DOHH2 (cell line): Measurements from ENCODE around the gene SLC30A2.

Source experiments
- EZH2phosphoT487 ChIP-seq: fragments of 200-600 bp; sonication (generic); IDR thresholded peaks from 2 replicates; pipeline ENCODE4 v1.6.1; 2017; ENCODE audit warnings: borderline replicate concordance, mild to moderate bottlenecking, antibody characterized with exemption, low read length, moderate library complexity, mixed read lengths
- TF ChIP-seq, protein P1 (sequence below): fragments of 200-600 bp; sonication (generic); IDR thresholded peaks from one replicate; pipeline ENCODE4 v1.5.1; 2014; ENCODE audit warnings: antibody characterized with exemption, mild to moderate bottlenecking, low read depth, low read length; ENCODE audit not compliant: poor library complexity, severe bottlenecking

DNA sequence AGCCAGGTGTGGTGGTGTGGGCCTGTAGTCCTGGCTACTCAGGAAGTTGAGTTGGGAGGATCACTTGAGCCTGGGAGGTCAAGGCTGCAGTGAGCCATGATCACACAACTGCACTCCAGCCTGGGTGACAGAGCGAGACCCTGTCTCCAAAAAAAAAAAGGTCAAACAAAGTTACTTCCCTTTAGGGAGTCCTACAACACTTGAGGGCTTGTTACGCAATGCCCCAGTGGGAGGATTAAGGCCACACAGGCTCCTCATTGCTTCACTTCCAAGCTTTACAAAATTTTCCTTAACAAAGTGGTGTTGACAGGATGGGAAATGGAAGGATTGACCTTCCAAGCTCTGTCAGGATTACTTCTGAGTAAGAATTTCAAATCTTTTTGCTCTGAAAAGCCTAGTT is 30.6 kb downstream of the SLC30A2 start:
- TF ChIP-seq, protein P1, sequence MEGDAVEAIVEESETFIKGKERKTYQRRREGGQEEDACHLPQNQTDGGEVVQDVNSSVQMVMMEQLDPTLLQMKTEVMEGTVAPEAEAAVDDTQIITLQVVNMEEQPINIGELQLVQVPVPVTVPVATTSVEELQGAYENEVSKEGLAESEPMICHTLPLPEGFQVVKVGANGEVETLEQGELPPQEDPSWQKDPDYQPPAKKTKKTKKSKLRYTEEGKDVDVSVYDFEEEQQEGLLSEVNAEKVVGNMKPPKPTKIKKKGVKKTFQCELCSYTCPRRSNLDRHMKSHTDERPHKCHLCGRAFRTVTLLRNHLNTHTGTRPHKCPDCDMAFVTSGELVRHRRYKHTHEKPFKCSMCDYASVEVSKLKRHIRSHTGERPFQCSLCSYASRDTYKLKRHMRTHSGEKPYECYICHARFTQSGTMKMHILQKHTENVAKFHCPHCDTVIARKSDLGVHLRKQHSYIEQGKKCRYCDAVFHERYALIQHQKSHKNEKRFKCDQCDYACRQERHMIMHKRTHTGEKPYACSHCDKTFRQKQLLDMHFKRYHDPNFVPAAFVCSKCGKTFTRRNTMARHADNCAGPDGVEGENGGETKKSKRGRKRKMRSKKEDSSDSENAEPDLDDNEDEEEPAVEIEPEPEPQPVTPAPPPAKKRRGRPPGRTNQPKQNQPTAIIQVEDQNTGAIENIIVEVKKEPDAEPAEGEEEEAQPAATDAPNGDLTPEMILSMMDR, result no peak
- TF ChIP-seq EZH2phosphoT487, result no peak
